Measurements from ENCODE around the gene PAK3. TPM values are rescaled to one million over a fixed set of nuclear protein-coding genes. Genes with fewer than 3 reads are reported as not detected.

Gene PAK3
- total and polyA plus RNA-seq, 2 of the 8 experiments (the other 6 are each of a cell fraction or from before 2014, with no cell fraction given): 0.80 to 7.2 TPM

- ChIA-PET CTCF (ENCODE audit: partially characterized antibody) (no interaction called here), POLR2A (ENCODE audit: partially characterized antibody) (no interaction called here)
- Histone ChIP-seq H3K36me3 (ENCODE audit: control insufficient read depth in 2 of 4, insufficient read depth in 4 of 4, low read length in 3 of 4) (peaks cover 0 to 13% (median 1%) of the 10 kb centered on the region in 4 experiments; a peak in 2 of 8 replicates), H3K4me2 (ENCODE audit: insufficient read depth in 1 of 2, low read depth in 2 of 2, low read length in 2 of 2) (no peak overlapping the region), H3K4me1 (replicated peaks in 1 of 4; ENCODE audit: control insufficient read depth in 3 of 4, insufficient read depth in 4 of 4, low read length in 3 of 4) (no peaks in the 10 kb centered on the region), H4K5ac (ENCODE audit: insufficient read length, low read depth, low read length) (no peak overlapping the region), H2BK15ac (ENCODE audit: low read length) (no peak overlapping the region), H2AFZ (ENCODE audit: low read length) (no peak overlapping the region), H3K9ac (replicated peaks in 1 of 4; ENCODE audit: extremely low read depth in 1 of 4, low read depth in 3 of 4, low read length in 3 of 4) (no peak overlapping the region), H3K9me3 (ENCODE audit: insufficient read depth in 2 of 2, low read depth in 1 of 2, low read length in 1 of 2) (no peaks in the 10 kb centered on the region), H2BK20ac (ENCODE audit: low read length) (no peak overlapping the region), H3K23me2 (ENCODE audit: low read depth, low read length) (no peaks in the 10 kb centered on the region), H2BK5ac (ENCODE audit: low read depth, low read length) (no peak overlapping the region), H3K27me3 (replicated peaks in 1 of 4; ENCODE audit: control insufficient read depth in 3 of 4, extremely low read depth in 1 of 4, insufficient read depth in 3 of 4, low read length in 3 of 4) (no peaks in the 10 kb centered on the region), H3K56ac (replicated peaks; ENCODE audit: insufficient read length, low read depth, low read length) (no peak overlapping the region), H2AK5ac (ENCODE audit: low read depth, low read length) (no peak overlapping the region), H4K91ac (replicated peaks; ENCODE audit: insufficient read length, low read length) (no peak overlapping the region), H3K27ac (ENCODE audit: low read depth, low read length) (no peak overlapping the region), H4K8ac (ENCODE audit: extremely low read depth, insufficient read depth, low read length) (no peak overlapping the region), H2BK120ac (replicated peaks; ENCODE audit: low read depth, low read length) (no peak overlapping the region), H3K14ac (ENCODE audit: insufficient read length) (no peak overlapping the region), H3K18ac (ENCODE audit: extremely low read depth, low read length) (no peak overlapping the region), H3K4me3 (ENCODE audit: extremely low read depth in 1 of 4, insufficient read depth in 2 of 4, low read depth in 3 of 4, low read length in 4 of 4) (no peak overlapping the region), H4K20me1 (replicated peaks in 1 of 2; ENCODE audit: control insufficient read depth in 1 of 2, insufficient read depth in 2 of 2, low read length in 2 of 2) (no peaks in the 10 kb centered on the region), H3K23ac (ENCODE audit: insufficient read length) (no peak overlapping the region), H2BK12ac (ENCODE audit: low read depth, low read length) (no peak overlapping the region), H3K4ac (replicated peaks; ENCODE audit: insufficient read length, low read depth, low read length) (no peak overlapping the region), H3K79me1 (ENCODE audit: low read depth, low read length) (no peaks in the 10 kb centered on the region), H3K79me2 (ENCODE audit: control insufficient read depth in 1 of 2, insufficient read depth in 2 of 2, low read length in 2 of 2) (no peaks in the 10 kb centered on the region)
- TF ChIP-seq JUND (IDR thresholded peaks at IDR 0.05; ENCODE audit: low read length): no peak
- no peak for TF ChIP-seq SIN3A (conservative IDR thresholded peaks at IDR 0.05 in 1 of 2, IDR thresholded peaks at IDR 0.05 in 1 of 2; ENCODE audit: low read depth in 1 of 2, low read length in 2 of 2)
- no peak for TF ChIP-seq KDM1A (IDR thresholded peaks at IDR 0.05; ENCODE audit: borderline replicate concordance, low read length)
- TF ChIP-seq TCF12 (IDR thresholded peaks at IDR 0.05; ENCODE audit: low read depth, low read length): no peak
- TF ChIP-seq CTBP2 (IDR thresholded peaks at IDR 0.05; ENCODE audit: borderline replicate concordance, insufficient read depth, insufficient read length, low read length): no peak
- TF ChIP-seq CHD2 (IDR thresholded peaks at IDR 0.05; ENCODE audit: low read length): no peak
- no peak for TF ChIP-seq RBBP5 (IDR thresholded peaks at IDR 0.05; ENCODE audit: borderline replicate concordance, low read depth, low read length)
- TF ChIP-seq CHD1 (IDR thresholded peaks at IDR 0.05; ENCODE audit: low read depth, low read length): no peak
- FAIRE-seq: no peak
- WGBS, 2 experiments (ENCODE audit: extremely low coverage in 1 of 2, insufficient coverage in 1 of 2, insufficient read length in 1 of 2, insufficient replicate concordance in 2 of 2, low coverage in 1 of 2, low lambda C conversion rate in 2 of 2, missing lambda C conversion rate in 1 of 2): 100% methylated on average over 1 of the region's 1 CpG; no CpG with 5 or more reads in 1 of the 2 experiments
- DNase-seq (ENCODE audit: low read depth in 1 of 2, low spot score in 2 of 2): no peak
These were observed 33.9 kb downstream of the PAK3 start for GRCh38 chrX:111129921-111130320.
